ENCODE measurements around the gene TRIO.
A peak's percentile ranks its signal among the peaks of the same experiment; 100 is the strongest.

TRIO gene

GRCh38 chr5:14190194-14191164, 47.3 kb downstream of the TRIO start:
- H3K27ac ChIP-seq = peak overlapping the region; percentile 95
- peak; percentile 89 for DNase-seq (ENCODE audit: low spot score)
- TF ChIP-seq CTCF (conservative IDR thresholded peaks at IDR 0.05; ENCODE audit: low read depth) = no peak
- CTCF ChIA-PET = interaction anchor here (0.6 to 1.0 kb wide), 2 partner anchors 9 to 198 kb away, joined by 3 read pairs; no protein-coding TSS in a partner anchor
- POLR2A ChIA-PET (ENCODE audit: low non-redundant PET) = no interaction called here

- ChIA-PET POLR2A (ENCODE audit: low non-redundant PET) (no interaction called here), CTCF (no interaction called here)
- no peak for DNase-seq (ENCODE audit: low spot score)
- H3K27ac ChIP-seq = peak overlapping the region; percentile 95
- TF ChIP-seq CTCF (conservative IDR thresholded peaks at IDR 0.05; ENCODE audit: low read depth) = no peak
These were observed 48.2 kb downstream of the TRIO start for GRCh38 chr5:14191325-14191724.

- ChIA-PET CTCF (interaction anchor here (0.7 kb wide), 1 partner anchor 54 kb away, joined by 4 read pairs; no protein-coding TSS in a partner anchor), POLR2A (ENCODE audit: low non-redundant PET) (no interaction called here)
- no peak overlapping the region for H3K27ac ChIP-seq
These were observed 50.4 kb downstream of the TRIO start for GRCh38 chr5:14193496-14193895.

GRCh38 chr5:14195588-14195987, 52.4 kb downstream of the TRIO start:
- DNase-seq (ENCODE audit: low spot score) = no peak
- ChIA-PET CTCF (no interaction called here), POLR2A (ENCODE audit: low non-redundant PET) (interaction anchor here (0.6 kb wide), 1 partner anchor 27 kb away, joined by 4 read pairs; no protein-coding TSS in a partner anchor)
- H3K27ac ChIP-seq = no peak overlapping the region
- TF ChIP-seq CTCF (conservative IDR thresholded peaks at IDR 0.05; ENCODE audit: low read depth) = no peak

More at GRCh38 chr5:14193496-14193895, 50.4 kb downstream of the TRIO start:
- DNase-seq (ENCODE audit: low spot score) = no peak
- no peak for TF ChIP-seq CTCF (conservative IDR thresholded peaks at IDR 0.05; ENCODE audit: low read depth)

GRCh38 chr5:14197056-14197455, 53.9 kb downstream of the TRIO start:
- no peak overlapping the region for H3K27ac ChIP-seq
- no peak for DNase-seq (ENCODE audit: low spot score)
- POLR2A ChIA-PET (ENCODE audit: low non-redundant PET) = no interaction called here
- no peak for TF ChIP-seq CTCF (conservative IDR thresholded peaks at IDR 0.05; ENCODE audit: low read depth)
- CTCF ChIA-PET = interaction anchor here (1.0 kb wide), 1 partner anchor 73 kb away, joined by 4 read pairs; no protein-coding TSS in a partner anchor

GRCh38 chr5:14199902-14200301, 56.8 kb downstream of the TRIO start:
- ChIA-PET CTCF (interaction anchor here (0.7 to 1.4 kb wide), 2 partner anchors 10 to 17 kb away, joined by 3 read pairs; no protein-coding TSS in a partner anchor), POLR2A (ENCODE audit: low non-redundant PET) (no interaction called here)
- no peak for DNase-seq (ENCODE audit: low spot score)
- no peak overlapping the region for H3K27ac ChIP-seq
- no peak for TF ChIP-seq CTCF (conservative IDR thresholded peaks at IDR 0.05; ENCODE audit: low read depth)

Measured in RWPE1 (cell line).